HFF-Myc (cell line): ENCODE data around the gene C20orf141.

ENCODE experiments used
- DNase-seq: peaks from one replicate; pipeline ENCODE4 v3.0.0-alpha.2; 2011; ENCODE audit warnings: low read depth; ENCODE audit errors: extremely low read depth
- H3K4me3 ChIP-seq: replicated peaks from 2 replicates; pipeline ENCODE4 v1.5.1; 2011; ENCODE audit warnings: low read depth, mild to moderate bottlenecking, control low read depth, low read length
- CTCF ChIP-seq: IDR thresholded peaks from 2 replicates; pipeline ENCODE4 v1.5.1; 2012; ENCODE audit warnings: mild to moderate bottlenecking, low read depth, low read length, control low read depth; ENCODE audit errors: missing control alignments

Gene C20orf141

DNA sequence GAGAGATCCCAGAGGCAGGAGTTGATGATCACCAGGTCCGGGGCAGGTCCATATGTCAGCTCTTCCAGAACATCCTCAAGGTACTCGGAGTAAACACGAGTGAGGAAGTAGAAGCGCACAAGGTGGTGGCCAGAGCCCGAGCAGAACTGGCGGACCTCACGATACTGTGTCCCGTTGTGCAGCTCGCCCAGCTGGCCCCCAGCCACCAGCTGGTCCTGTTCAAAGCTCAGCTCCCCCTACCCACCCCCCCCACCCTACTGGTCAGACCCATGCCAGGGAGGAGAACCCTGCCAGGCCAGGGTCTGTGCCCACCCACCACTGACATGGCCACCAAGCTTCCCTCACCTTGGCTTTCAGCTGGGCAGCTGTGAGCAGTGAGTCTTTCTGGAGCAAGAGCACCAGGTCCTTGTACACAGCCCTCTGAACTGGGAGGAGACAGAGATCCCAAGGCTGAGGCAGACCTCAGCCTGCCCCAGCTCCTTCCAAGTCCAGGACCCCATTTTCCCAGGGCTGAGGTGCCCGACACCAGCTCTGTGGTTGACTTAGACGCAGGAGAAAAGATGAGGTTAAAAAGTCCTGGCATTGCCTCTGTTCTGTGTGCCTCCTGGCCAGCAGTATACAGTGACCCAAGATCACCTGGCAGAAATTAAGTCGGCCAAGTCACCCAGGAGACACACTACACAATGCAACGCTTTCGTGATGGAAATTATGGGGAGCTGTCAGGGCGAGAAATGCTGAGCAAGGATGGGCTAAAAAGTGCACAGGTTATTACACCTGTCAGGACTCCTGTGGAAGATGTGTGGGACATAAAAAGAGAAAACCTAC lies 24.3 kb downstream of the C20orf141 start:
- no peak for DNase-seq
- no peak overlapping the region for H3K4me3 ChIP-seq
- TF ChIP-seq CTCF = no peak

DNA sequence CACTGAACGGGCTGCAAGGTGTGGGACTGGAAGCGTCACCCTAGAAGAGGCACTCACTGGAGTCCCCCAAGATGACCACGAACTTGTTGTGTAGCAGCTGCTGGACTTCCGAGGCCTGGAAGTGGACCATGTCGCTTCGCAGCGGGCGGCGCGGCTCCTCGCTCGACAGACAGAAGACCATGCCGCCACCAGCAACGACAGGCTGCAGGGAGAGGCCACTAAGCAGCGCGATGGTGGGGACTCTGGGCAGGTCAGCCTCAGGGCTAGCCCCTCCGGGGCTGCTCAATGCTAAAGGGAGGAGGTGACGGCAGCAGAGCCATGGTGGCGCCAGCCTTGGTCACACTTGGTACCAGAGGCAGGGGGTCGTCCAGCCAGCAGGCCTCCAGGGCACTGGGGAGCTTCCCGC lies 24.9 kb downstream of the C20orf141 start:
- DNase-seq = no peak
- TF ChIP-seq CTCF = no peak
- H3K4me3 ChIP-seq = peak overlapping the region; percentile 73

- peak; percentile 61 for DNase-seq
- TF ChIP-seq CTCF = no peak
- peak within 1 kb of the TSS; percentile 73 for H3K4me3 ChIP-seq
These were observed 25.6 kb downstream of the C20orf141 start, which contains the start of the genes PCED1A and VPS16 for GRCh38 chr20:2840138-2840966. Gene PCED1A, minus strand, starts transcription at chr20:2840655. Its CDS starts 743 bp downstream, at chr20:2839912. Gene VPS16, plus strand, starts transcription at chr20:2840745. Its CDS starts 30 bp downstream, at chr20:2840775.

GRCh38 chr20:2840967-2841531 lies 26.3 kb downstream of the C20orf141 start:
- no peak for TF ChIP-seq CTCF
- no peak for DNase-seq

GRCh38 chr20:2845607-2846006 lies 30.8 kb downstream of the C20orf141 start:
- DNase-seq = no peak
- H3K4me3 ChIP-seq = no peak overlapping the region
- no peak for TF ChIP-seq CTCF

More at GRCh38 chr20:2840967-2841531, 26.3 kb downstream of the C20orf141 start:
- H3K4me3 ChIP-seq = peak overlapping the region; percentile 73

- TF ChIP-seq CTCF = no peak
- H3K4me3 ChIP-seq = no peak overlapping the region
- DNase-seq = no peak
These were observed 31.9 kb downstream of the C20orf141 start for GRCh38 chr20:2846698-2847097.
